ENCODE data around the gene CYP19A1.

The CYP19A1 gene

GRCh38 chr15:51332206-51333147, 5.9 kb downstream of the CYP19A1 start:
- FAIRE-seq, result no peak
- DNase-seq (ENCODE audit: extremely low spot score, insufficient read length, low read depth), result no peak

GRCh38 chr15:51331141-51331540, 7.3 kb downstream of the CYP19A1 start:
- FAIRE-seq, result no peak
- DNase-seq (ENCODE audit: extremely low spot score, insufficient read length, low read depth), result no peak

DNA sequence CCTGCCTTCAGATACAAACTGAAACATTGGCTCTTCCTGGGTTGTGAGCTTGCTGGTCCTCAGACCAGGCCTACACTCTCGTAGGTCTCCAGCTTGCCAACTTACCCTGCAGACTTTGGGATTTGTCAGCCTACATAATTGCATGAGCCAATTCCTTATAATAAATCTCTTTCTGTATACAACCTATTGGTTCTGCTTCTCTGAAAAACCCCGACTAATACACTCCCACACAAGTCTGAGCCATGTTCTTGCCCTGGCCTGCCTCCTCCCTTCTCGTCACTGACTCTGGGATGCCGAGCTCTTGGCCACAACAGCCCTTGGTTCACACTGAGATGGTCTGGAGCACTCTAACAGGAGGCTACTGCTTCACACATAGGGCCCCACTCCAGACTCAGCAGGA, 9.5 kb downstream of the CYP19A1 start:
- DNase-seq (ENCODE audit: extremely low spot score, insufficient read length, low read depth), result no peak
- no peak for FAIRE-seq

DNA sequence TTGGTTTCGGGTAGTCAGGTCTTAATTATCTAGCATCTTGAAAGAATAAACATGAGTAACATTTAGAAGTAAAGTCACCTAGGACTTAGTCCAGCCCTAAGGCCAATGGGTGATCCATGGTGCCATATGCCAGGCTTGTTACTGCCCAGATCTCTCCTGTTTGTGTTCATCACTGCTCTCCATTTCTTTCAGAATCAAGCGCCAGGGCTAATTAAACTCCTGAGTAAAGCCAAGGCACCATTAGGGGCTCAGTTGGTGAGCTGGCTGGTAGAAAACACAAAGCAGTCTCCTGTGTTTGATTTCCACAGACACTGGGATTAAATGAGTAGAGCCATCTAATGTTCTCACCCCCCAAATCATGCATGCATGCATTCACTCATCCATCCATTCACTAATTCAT, 11.3 kb downstream of the CYP19A1 start:
- FAIRE-seq (no peak), DNase-seq (ENCODE audit: extremely low spot score, insufficient read length, low read depth) (no peak)

DNA sequence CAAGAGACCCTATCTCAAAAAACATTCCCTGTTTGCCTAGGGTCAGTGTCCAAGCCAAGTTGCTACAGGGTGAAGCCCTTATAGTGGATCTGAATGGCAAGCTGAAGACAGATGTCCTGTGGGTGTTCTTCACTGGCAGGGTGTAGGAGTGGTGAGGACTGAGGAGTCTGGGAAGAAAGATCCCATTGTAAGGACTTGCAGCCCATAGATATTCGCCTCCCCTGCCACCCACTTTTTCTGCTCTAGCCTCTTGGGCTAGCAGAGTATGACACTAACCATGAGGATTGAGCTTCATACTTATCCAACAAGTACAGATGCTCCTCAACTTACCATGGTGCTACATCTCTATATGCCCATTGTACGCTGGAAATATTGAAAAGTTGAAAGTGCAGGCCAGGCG, 13.2 kb downstream of the CYP19A1 start:
- FAIRE-seq (no peak), DNase-seq (ENCODE audit: extremely low spot score, insufficient read length, low read depth) (no peak)

GRCh38 chr15:51323749-51324148, 14.6 kb downstream of the CYP19A1 start:
- no peak for FAIRE-seq
- no peak for DNase-seq (ENCODE audit: extremely low spot score, insufficient read length, low read depth)

GRCh38 chr15:51322621-51323296, 15.6 kb downstream of the CYP19A1 start:
- FAIRE-seq, result no peak
- DNase-seq (ENCODE audit: extremely low spot score, insufficient read length, low read depth), result no peak

DNA sequence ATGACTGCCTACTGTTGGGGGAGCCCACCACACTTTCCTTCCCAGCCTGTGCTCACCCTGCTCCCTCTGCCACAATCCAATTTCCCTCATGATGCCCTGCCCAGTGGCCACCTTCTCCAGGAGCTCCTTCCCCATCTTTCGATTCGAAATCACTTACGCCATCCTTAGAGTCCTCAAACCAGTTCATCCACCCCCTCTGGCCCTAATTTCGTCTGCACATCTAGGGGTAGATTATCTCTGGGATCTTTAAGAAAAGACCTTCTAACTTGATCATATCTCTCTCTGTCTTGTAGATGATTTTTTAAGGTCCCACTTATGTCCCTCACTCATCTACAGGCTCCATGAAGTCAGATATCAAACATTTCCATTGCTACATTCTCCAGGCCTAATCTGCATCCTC, 17.1 kb downstream of the CYP19A1 start:
- DNase-seq (ENCODE audit: extremely low spot score, insufficient read length, low read depth) (no peak), FAIRE-seq (no peak)

GRCh38 chr15:51320843-51321242, 17.6 kb downstream of the CYP19A1 start:
- DNase-seq (ENCODE audit: extremely low spot score, insufficient read length, low read depth) (no peak), FAIRE-seq (no peak)

DNA sequence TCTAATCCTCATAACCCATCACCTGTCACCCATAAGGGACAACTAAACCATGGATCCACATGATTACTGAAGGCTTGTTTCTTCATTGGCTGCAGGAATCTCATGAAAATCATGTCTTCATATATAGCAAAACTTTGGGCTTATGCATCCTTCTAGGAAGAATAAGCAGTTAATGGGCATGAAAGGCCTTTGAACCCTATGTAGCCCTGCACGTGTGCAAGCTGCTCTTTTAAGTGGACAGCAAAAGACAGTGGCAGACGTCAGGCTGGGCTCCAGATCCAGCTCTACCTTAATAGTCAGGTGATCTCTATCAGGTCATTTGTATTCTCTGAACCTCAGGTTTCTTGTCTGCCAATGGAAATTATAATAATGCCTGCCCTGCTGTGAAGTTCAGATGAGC, 18.9 kb downstream of the CYP19A1 start:
- no peak for DNase-seq (ENCODE audit: extremely low spot score, insufficient read length, low read depth)
- FAIRE-seq, result no peak

DNA sequence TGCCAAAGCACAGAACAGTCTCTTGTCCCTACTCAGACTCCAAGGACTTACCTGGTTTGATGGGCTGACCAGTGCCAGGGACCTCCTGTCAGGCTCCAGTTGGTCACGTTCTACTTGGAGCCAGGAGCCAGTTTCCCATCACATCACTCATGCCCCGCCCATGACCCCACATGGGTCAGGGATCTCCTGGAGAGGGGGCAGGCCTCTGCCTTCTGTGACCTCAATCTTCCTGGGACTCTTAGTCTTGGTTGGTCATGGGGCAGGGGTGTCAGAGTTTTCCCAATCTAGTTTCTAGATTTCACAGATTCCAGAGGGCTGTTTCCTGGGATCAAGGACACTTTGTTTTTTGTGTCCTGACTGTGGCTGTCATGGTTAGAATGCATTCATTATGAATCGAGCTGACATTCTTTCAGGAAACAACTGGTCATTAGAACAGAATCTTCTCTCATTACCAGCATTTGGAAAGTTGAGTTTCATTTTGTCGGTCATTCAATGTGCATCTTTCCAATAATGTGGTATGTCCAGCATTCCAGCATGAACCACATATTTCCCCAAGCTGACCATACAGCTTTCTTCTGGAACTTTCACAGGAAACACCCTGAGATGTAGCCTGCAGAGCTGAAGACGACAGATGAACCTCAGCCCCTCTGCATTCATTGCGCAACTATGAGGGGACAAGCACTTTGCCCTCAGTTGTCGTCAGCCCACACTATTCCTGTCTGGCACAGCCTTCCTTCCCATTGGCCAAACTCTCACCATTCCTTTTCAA, 19.8 kb downstream of the CYP19A1 start:
- FAIRE-seq, result no peak
- DNase-seq (ENCODE audit: extremely low spot score, insufficient read length, low read depth), result no peak

DNA sequence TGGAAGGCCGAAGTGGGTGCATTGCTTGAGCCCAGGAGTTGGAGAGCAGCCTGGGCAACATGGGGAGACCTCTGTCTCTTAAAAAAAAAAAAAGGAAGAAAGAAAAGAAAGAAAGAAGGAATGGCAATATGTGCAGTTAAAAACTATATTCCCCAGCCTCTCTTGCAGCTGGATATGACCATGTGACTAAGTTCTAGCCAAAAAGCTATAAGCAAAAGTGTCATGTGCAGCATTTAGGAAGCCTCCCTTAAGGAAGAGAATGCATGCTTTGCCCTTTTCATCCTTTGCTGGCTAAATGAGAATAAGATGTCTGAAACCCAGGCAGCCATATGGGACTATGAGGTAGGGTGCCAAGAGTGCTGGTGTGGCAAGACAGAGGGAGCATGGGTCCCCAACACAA, 21.8 kb downstream of the CYP19A1 start:
- DNase-seq (ENCODE audit: extremely low spot score, insufficient read length, low read depth) (no peak), FAIRE-seq (no peak)

DNA sequence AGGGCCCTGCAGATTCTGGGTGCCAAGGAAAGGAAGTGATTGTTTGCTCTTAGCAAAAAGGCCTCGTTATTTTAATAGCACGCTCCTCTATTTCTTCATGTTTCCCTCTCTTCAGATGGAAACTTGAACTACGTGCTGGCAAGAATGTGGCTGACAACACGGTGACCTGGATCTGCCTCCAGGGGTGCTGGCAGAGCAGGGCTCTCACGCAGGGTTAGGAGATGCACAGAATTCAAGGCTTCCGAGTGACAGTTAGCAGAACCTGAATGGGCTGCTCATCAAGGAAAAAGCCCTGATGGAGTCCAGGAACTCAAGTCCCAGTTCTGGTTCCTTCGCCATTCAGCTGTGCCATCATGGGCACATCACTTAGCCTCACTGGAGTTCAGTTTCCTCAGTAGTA, 22.7 kb downstream of the CYP19A1 start:
- DNase-seq (ENCODE audit: extremely low spot score, insufficient read length, low read depth), result no peak
- FAIRE-seq, result no peak

DNA sequence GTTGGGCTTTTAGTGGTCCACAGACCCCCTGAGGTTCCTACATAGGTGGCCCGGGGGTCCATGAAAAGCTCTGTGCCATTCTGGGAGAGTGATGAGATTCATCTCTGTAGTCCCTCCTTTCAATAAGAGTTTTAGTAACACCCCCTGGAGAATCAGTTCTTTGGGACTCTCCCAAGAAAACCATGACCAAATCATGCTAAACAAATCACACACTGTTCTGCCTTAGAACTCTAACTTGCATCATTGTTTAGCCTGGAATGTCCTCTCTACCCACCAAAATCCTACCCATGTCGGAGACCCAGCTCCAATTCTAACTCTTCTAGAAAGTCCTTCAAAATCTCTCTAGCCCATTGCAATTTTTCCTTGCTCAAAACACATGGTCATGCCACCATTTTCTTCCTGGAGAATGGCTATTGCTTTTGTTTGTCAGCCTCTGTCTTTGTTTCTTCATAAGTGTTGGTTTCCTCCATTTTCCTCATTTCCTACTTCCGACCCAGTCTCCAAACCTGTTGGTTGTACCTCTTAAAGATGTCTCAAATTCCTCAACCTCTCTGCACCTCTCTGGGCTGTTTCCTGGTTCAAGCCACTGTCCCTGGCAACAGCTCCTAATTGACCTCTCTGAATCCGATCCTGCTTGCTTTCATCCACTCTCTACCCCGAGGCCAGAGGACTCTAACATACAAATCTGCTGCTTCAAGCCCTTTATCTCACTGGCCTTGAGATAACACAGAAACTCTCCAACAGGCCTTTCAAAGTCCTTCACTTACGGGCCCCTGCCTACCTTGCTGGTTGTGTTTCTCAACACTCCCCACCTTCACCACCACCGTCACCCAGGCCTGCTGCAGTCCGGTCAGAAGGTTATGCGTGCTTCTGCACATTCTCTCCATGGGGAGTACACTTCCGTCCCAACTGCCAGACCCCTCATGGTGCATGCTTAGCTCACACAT, 23.7 kb downstream of the CYP19A1 start:
- FAIRE-seq (no peak), DNase-seq (ENCODE audit: extremely low spot score, insufficient read length, low read depth) (no peak)

DNA sequence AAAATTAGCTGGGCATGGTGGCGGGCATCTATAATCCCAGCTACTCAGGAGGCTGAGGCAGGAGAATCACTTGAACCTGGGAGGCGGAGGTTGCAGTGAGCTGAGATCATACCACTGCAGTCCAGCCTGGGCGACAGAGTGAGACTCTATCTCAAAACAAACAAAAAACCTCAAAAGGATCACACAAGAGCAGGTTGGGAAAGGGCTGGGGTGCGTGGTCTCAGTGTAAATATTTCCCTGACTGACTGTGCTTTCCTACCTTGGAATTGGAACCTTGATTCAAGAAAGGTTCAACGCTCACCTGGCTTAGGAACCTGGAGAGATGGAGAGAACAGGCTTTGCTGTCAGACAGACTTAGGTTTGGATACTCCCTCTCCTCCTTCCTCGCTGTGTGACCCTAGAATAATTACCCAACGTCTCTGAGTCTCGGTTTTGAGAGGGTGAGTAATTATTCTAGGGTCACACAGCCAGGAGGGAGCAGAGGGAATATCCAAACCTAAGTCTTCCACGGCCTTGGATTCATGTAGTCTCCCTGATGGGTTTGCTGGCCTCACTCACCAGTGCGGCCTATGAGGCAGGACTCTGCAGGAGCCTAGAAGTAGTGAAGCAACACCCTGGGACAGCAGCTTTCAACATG, 24.6 kb downstream of the CYP19A1 start:
- FAIRE-seq (no peak), DNase-seq (ENCODE audit: extremely low spot score, insufficient read length, low read depth) (no peak)

- FAIRE-seq (no peak), DNase-seq (ENCODE audit: extremely low spot score, insufficient read length, low read depth) (no peak)
Measured at GRCh38 chr15:51313074-51313393, 25.4 kb downstream of the CYP19A1 start.

DNA sequence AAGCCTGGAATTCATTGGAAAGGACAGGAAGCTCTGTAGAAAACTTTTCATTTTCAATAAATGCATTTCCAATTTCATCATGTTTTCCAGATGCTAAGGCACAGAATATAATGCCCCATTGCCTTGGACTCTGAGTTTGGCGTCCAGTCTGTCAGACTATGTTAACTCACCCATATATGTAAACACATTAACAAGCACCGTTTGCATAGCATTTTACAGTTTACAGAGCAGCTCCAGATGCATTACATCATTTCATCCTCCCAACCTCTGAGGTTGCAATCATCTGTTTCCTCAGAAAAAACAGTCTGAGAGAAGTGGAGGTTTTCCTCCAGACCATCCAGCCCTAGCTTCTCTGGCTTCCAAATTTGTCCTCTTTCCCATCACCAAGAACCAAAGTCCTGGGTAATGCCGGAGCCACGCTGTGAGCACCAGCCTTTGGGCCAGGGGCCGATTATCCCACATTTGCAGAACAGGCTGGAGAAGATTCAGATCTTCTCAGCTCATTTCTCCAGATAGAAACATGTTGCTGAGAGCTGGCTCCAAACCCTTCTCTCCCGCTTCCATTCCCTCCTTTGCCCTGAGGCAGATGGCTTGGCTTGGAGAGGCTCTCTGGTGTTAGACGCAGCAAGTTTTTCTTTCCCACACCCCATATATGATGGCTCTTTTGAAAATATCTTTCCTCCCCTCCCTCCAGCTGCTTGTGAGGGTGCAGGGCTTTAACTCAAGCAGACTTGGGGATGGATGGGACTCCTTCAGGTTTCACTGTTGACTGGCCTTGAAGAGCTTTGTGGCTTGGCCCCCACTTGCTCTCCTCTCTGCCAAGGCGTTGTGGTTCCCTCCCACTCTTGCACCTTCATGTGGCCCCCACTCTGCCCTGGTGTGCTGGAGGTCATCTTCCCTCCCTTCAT, 26.0 kb downstream of the CYP19A1 start:
- FAIRE-seq (no peak), DNase-seq (ENCODE audit: extremely low spot score, insufficient read length, low read depth) (no peak)

DNA sequence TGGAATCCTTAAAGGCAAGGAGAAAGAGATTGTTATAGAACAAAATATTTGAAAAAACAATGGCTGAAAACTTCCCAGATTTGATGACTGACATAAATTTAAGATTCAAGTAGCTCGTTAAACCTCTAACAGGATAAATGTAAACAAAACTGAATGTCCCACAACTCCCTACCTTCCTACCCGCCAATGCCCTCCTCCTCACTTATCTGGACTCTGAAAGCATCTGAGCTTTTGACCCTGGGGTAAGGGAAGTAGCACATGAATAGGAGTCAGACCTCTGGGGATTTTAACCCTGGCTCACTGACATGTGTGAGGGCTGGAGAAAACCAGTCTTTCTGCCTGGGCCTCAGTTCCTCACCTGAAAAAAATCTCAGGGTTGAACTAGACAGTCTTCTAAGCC, 26.9 kb downstream of the CYP19A1 start:
- DNase-seq (ENCODE audit: extremely low spot score, insufficient read length, low read depth), result no peak
- no peak for FAIRE-seq

Data from GM18507 (cell line).